Measurements from ENCODE around the gene ARHGEF7. TPM values are rescaled to one million over a fixed set of nuclear protein-coding genes. Genes with fewer than 3 reads are reported as not detected.

Gene ARHGEF7
- total RNA-seq, 4 donors from 2014 or later: 79.2 to 173 (median 114) TPM

DNA sequence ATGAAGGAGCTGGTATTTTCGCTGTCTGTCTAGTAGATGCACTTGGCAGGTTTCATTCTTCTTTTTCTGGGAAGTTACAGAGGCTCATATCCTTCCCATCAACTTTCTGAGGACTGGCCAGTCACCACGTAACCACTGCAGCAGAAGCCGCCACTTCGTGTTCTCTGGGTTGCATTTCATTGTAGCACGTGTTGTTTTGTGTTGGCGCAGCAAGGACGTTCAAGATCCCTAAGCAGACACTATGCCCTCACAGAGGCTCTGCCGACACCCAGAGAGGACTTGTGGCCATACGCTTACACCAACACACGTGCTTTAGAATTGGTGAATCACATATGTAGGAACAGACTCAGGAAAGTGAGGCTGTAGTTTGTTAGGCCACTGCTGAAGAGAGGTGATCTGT lies 163.1 kb downstream of the ARHGEF7 start:
- TF ChIP-seq CTCF (IDR thresholded peaks at IDR 0.05; ENCODE audit: low read depth): no peak

DNA sequence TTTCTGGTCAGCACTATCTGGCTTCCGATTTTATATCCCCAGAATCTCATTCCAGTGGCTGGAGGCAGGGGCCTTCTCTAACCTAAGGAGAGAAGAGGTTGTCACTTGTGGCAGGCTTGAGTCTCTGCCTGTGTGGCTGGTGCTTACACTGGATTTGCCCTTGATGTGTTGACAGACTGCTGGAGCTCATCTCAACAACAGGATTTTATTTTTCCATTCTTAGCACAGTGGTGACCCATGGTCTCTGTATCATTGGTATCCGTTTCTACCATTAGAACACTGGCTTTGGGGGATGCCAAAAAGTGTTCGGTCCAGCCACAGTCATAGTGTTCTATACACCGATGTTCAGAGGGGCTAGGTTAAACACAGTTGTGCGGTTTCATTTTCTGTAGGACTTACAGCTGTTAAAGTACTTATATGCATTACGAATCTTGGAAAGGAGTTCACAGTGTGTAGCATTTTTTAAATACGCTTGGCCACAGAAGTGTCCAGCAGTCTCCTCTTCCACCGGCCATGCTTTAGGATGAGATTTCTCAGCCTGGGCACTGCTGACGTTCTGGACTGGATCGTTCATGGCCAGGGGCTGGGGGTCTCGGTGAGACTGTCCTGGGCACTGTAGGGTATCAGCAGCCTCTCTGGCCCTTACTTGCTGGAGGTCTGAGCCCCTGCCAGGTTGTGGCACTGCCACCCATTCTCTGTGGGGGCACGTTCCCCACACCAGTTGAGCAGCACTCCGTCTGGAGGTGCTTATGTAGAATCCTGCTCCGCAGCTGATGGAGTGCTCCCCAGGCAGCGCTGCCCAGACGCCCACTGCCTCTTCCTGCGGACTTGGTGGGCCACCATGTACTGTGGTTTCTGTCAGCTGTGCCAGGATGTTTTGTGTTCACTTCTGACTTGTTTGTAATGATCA lies 163.9 kb downstream of the ARHGEF7 start:
- no peak for TF ChIP-seq CTCF (IDR thresholded peaks at IDR 0.05; ENCODE audit: low read depth)

DNA sequence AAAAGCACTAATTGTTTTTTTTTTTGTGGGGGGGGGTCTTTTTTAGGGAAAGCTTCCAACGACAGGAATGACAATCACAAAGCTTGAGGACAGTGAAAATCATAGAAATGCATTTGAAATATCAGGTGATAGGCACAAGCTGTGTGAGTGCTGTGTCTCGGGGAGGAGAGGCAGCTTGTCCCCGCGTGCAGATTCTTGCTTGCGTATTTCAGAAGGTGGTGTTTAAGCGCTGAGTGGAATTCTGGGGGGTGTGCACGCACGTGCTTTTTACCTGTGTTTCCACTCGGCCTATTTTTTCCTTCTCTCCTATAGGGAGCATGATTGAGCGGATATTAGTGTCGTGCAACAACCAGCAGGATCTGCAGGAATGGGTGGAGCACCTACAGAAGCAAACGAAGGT lies 165.1 kb downstream of the ARHGEF7 start:
- no peak for TF ChIP-seq CTCF (IDR thresholded peaks at IDR 0.05; ENCODE audit: low read depth)

DNA sequence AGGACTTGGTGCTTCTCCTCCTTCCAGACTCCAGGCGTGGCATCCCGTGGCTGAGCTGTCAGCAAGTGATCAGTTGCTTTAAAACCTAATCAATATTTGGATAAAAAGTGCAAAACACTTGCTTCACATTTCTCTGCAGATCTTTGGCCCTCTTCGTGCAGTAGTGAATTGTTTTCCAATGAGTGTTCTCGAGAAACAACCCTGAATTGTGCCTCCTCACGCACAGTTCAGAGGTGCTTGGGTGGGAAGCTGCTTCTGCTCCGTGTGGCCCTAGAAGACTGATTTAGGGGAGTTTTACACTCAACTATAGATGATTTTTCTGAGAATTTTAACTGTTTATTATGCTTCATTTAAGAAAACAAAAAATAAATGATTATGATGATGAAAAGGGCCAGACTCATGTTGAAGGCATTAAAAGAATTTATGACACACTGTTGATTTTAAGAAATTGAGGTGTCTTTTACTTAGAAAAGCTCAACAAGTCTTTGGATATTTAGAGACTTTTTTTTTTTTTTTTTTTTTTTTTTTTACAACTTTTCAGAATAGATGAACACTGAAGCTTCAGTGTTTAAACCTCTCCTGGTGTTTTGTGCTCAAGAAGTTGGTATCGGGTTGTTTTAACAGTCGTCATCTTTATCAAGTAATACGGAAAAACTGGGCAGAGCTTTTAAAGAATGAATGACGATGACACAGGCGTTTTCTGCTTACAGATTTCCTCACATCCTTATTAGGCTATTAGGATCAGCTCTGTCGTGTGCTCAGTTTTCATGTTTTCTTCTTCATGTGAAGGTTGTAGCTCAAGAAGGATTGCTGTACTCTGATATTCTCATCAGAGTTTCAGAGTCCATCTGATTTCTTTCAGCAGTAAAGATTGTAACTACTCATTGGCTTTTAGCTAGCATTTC lies 165.8 kb downstream of the ARHGEF7 start:
- TF ChIP-seq CTCF (IDR thresholded peaks at IDR 0.05; ENCODE audit: low read depth): no peak

DNA sequence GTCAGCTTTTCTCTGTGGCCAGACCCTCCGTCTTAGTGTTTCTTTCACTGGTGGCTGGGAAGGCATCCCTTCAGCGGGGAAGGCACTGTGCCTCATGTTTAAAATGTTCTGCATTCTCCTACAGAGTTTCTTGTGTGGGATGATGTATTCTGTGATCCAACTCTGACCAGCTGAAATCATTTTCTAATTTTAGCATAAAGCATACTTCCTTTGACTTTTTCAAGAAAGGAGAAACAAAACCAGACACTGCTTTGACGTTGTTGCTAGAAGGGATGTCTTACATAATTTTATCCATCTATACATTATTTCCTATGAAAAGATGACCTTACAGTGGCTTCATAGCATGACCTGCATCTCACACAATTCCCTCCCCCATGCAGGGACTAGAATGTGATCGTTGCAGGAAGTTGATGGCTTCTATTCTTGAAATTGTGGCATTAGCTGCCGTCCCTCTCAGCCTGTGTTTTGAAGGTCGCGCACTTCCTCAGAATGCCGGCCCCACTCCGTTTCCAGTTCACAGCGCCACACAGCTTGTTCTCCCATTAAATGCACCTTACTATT lies 166.7 kb downstream of the ARHGEF7 start:
- no peak for TF ChIP-seq CTCF (IDR thresholded peaks at IDR 0.05; ENCODE audit: low read depth)

- no peak for TF ChIP-seq CTCF (IDR thresholded peaks at IDR 0.05; ENCODE audit: low read depth)
These were observed 167.3 kb downstream of the ARHGEF7 start for GRCh38 chr13:111282425-111282824.

- no peak for TF ChIP-seq CTCF (IDR thresholded peaks at IDR 0.05; ENCODE audit: low read depth)
These were observed 167.9 kb downstream of the ARHGEF7 start for GRCh38 chr13:111282997-111283396.

Data from subcutaneous adipose tissue (tissue), 4 donors.